ENCODE data around the gene HPS4.

The HPS4 gene

DNA sequence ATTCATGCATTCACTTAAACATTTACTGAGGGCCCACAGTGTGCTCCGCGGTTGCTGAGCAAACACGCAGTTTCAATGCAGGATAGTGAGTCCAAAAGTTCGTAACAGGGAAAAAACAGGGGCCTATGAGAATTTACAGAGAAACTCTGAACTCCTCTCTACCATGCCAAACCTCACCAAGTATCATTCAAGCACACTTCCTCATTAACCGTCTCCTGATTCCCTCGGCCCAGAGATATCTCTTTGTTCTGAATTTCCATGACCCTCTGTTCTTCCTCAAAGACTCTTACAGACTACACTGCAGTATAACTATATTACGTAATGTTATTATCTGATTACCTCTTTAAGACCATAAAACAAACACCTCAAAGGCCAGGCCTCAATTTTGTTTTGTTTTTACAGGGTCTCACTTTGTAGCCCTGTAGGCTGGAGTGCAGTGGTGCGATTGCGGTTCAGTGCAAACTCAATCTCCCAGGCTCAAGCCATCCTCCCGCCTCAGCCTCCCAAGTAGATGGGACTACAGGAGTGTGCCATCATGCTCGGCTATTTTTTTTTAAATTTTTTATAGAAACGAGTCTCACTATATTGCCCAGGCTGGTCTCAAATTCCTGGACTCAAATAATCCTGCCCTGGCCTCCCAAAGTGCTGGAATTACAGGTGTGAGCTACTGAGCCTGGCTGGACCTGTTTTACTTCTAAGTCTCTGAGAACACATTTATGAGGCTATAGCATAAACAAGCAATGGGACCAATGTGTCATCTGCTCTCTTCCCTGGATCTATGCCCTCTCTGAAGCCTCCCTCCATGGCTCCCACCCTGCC, 3.6 kb downstream of the HPS4 start:
- DNase-seq = no peak
- H3K27ac Mint-ChIP-seq = peak overlapping the region; percentile 46
- no peaks in the 10 kb centered on the region for H3K9me3 Mint-ChIP-seq
- H3K4me3 Mint-ChIP-seq = peak overlapping the region; percentile 74
- peaks cover 23% of the 10 kb centered on the region for H3K36me3 Mint-ChIP-seq (ENCODE audit: low read depth)
- peaks cover 66% of the 10 kb centered on the region for H3K4me1 Mint-ChIP-seq
- TF ChIP-seq, protein P1, sequence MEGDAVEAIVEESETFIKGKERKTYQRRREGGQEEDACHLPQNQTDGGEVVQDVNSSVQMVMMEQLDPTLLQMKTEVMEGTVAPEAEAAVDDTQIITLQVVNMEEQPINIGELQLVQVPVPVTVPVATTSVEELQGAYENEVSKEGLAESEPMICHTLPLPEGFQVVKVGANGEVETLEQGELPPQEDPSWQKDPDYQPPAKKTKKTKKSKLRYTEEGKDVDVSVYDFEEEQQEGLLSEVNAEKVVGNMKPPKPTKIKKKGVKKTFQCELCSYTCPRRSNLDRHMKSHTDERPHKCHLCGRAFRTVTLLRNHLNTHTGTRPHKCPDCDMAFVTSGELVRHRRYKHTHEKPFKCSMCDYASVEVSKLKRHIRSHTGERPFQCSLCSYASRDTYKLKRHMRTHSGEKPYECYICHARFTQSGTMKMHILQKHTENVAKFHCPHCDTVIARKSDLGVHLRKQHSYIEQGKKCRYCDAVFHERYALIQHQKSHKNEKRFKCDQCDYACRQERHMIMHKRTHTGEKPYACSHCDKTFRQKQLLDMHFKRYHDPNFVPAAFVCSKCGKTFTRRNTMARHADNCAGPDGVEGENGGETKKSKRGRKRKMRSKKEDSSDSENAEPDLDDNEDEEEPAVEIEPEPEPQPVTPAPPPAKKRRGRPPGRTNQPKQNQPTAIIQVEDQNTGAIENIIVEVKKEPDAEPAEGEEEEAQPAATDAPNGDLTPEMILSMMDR (IDR thresholded peaks at IDR 0.05) = no peak
- no peaks in the 10 kb centered on the region for H3K27me3 Mint-ChIP-seq (ENCODE audit: low read depth, poor library complexity)

DNA sequence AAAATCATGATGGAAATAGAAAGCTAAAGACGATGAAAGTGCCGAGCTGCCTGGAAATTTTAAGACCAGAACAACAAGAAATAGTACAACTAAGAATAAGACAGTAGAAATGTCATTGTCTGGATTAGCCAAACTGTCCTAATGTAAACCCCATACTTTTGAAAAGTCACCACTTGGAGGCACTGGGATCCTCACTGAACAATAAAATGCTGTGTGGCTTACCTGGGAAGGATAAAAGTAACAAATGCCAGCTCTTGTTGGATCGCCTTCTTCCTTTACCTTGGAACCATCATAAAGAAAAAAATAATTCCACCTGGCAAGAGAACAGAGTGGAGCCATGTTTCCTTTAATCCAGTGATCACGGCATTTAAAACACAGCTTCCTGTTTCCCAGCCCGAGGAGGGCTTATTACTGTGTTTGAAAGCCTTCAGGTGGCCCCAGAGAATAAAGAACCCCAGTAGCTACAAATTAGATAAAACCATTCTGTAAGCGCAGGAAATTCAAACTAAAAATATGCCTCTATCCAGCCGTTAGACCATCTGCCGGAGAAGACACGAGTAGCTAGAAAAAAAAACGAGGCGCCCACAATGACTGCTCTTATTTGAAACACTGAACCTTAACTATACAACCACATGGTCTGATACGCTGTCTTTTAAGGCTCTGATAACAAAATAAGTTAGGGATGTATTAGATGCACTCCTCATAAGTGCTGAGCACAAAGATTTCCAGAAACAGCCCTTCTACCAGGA, 4.4 kb downstream of the HPS4 start:
- Mint-ChIP-seq H3K9me3 (no peaks in the 10 kb centered on the region), H3K27ac (peak overlapping the region; percentile 46), H3K27me3 (ENCODE audit: low read depth, poor library complexity) (no peaks in the 10 kb centered on the region), H3K4me1 (peaks cover 58% of the 10 kb centered on the region), H3K4me3 (peak overlapping the region; percentile 74), H3K36me3 (ENCODE audit: low read depth) (peaks cover 26% of the 10 kb centered on the region)
- no peak for DNase-seq
- TF ChIP-seq, protein P1 (IDR thresholded peaks at IDR 0.05) = no peak

DNA sequence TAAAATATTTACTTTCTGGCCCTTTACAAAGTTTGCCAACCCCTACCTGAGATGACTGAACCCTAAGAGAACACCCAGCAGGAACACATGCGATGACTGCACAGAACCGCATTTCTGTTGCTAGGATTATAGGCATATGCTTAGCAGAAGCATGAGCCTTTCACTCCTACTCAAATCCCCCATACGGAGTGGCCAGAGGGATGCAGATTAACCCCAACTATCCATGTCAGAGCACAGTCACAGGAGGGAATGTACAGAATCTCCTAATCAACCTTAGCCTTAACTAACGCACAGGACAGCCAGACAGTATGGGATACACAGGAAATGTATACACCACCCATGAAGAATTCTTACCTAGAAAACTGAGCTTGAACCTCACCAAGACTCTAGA, 6.2 kb downstream of the HPS4 start:
- Mint-ChIP-seq H3K36me3 (ENCODE audit: low read depth) (peaks cover 34% of the 10 kb centered on the region), H3K4me1 (peaks cover 44% of the 10 kb centered on the region), H3K4me3 (no peak overlapping the region), H3K27ac (no peak overlapping the region), H3K27me3 (ENCODE audit: low read depth, poor library complexity) (no peaks in the 10 kb centered on the region), H3K9me3 (no peaks in the 10 kb centered on the region)
- DNase-seq = no peak
- TF ChIP-seq, protein P1 (IDR thresholded peaks at IDR 0.05) = no peak

DNA sequence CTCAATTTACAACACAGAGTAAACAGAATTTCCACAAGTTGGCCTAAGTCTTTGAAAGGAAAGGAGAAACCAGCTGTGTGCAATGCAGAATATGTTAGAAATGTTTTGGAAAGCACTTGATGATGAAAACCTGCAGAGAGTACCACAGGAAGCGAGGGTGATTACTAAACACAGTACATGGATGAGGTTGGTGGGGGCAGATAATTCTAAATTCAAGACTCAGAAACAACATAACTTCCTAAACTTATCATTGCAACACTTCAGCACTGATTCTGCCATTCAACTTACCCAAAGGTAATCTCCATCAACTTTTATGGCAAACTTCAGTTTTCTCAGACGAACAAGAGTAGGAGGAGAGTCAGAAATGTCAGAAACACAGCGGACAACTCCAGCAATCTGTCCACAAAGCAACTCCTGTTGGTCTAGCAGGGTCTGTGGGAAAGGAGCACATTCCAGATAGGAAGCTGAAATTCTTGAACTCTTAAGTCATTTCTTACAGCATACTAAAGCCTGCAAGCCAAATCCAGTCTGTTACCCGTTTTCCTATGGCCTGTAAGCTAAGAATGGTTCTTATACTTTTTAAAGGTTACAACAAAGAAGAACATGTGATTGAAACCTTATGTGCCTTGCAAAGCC, 6.8 kb downstream of the HPS4 start:
- TF ChIP-seq, protein P1 (IDR thresholded peaks at IDR 0.05) = no peak
- Mint-ChIP-seq H3K27ac (no peak overlapping the region), H3K4me1 (peaks cover 39% of the 10 kb centered on the region), H3K27me3 (ENCODE audit: low read depth, poor library complexity) (no peaks in the 10 kb centered on the region), H3K9me3 (no peaks in the 10 kb centered on the region), H3K36me3 (ENCODE audit: low read depth) (peaks cover 33% of the 10 kb centered on the region), H3K4me3 (no peak overlapping the region)
- DNase-seq = no peak

DNA sequence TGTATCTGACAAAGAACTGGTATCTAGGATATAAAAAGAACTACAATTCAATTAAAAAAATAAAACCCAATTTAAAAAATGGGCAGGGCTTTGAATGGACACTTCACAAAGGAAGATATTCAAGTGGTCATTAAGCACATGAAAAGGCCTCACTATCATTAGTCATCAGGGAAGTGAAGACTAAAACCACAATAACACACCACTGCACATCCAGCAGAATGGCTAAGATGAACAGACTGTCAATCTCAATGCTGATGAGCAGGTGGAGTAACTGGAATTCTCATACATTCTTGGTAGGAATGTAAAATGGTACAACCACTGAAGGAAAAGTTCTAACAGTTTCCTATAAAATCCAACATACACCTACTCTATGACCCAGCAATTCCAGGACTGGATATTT, 8.9 kb downstream of the HPS4 start:
- DNase-seq = no peak
- no peak overlapping the region for H3K4me3 Mint-ChIP-seq
- TF ChIP-seq, protein P1 (IDR thresholded peaks at IDR 0.05) = no peak
- no peaks in the 10 kb centered on the region for H3K9me3 Mint-ChIP-seq
- peaks cover 42% of the 10 kb centered on the region for H3K36me3 Mint-ChIP-seq (ENCODE audit: low read depth)
- peaks cover 18% of the 10 kb centered on the region for H3K4me1 Mint-ChIP-seq
- no peak overlapping the region for H3K27ac Mint-ChIP-seq
- no peaks in the 10 kb centered on the region for H3K27me3 Mint-ChIP-seq (ENCODE audit: low read depth, poor library complexity)
